ENCODE data around the gene CAV2.

Gene CAV2

DNA sequence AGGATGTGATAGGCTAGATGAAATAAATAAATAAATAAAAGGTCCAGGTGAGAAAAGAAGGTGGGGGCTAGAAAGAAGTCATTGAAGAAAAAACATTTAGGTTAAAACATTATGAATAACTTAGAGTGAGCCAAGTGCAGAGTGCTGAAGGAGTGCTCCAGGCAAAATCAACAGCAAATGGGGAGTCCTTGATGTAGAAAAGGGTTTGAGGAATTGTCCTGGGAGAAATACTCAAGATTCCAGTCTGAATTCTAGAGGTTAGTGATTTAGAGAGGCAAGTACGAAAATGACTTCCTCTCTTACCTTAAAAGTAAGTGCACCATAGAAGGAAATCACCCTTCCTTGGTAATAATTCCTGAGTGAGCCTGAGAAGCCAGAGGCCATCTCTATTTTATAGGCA, 44.9 kb downstream of the CAV2 start:
- H4K20me1 ChIP-seq (ENCODE audit: low read depth, low read length) = no peaks in the 10 kb centered on the region
- H3K4me2 ChIP-seq (ENCODE audit: low read depth, low read length, poor library complexity, severe bottlenecking) = no peak overlapping the region
- H3K27me3 ChIP-seq (ENCODE audit: low read length) = no peaks in the 10 kb centered on the region
- H3K9me3 ChIP-seq (ENCODE audit: insufficient read depth, low read length) = no peaks in the 10 kb centered on the region
- no peak overlapping the region for H2AFZ ChIP-seq (ENCODE audit: low read depth, low read length, severe bottlenecking)
- H3K79me2 ChIP-seq (ENCODE audit: insufficient read depth, low read length) = no peaks in the 10 kb centered on the region
- TF ChIP-seq CTCF (IDR thresholded peaks at IDR 0.05; ENCODE audit: insufficient read depth, low read length, poor library complexity, severe bottlenecking) = no peak
- no peak for TF ChIP-seq EZH2phosphoT487 (conservative IDR thresholded peaks at IDR 0.05; ENCODE audit: low read length)
- no peak overlapping the region for H3K27ac ChIP-seq (ENCODE audit: low read depth, low read length)
- H3K9me2 ChIP-seq (replicated peaks; ENCODE audit: insufficient read depth, low read length) = no peaks in the 10 kb centered on the region
- H3K9ac ChIP-seq (ENCODE audit: low read length) = no peak overlapping the region
- no peaks in the 10 kb centered on the region for H3F3A ChIP-seq (ENCODE audit: insufficient read depth)
- no peaks in the 10 kb centered on the region for H3K36me3 ChIP-seq (ENCODE audit: low read length)
- no peak overlapping the region for H3K4me3 ChIP-seq (ENCODE audit: insufficient read depth, low read length, poor library complexity, severe bottlenecking)

GRCh38 chr7:116545411-116545993, 46.0 kb downstream of the CAV2 start:
- Histone ChIP-seq H3K27ac (ENCODE audit: low read depth, low read length) (no peak overlapping the region), H3K9me2 (replicated peaks; ENCODE audit: insufficient read depth, low read length) (no peaks in the 10 kb centered on the region), H2AFZ (ENCODE audit: low read depth, low read length, severe bottlenecking) (no peak overlapping the region), H3K79me2 (ENCODE audit: insufficient read depth, low read length) (no peaks in the 10 kb centered on the region), H3K9ac (ENCODE audit: low read length) (no peak overlapping the region), H3K4me2 (ENCODE audit: low read depth, low read length, poor library complexity, severe bottlenecking) (no peak overlapping the region), H3K9me3 (ENCODE audit: insufficient read depth, low read length) (no peaks in the 10 kb centered on the region), H3K27me3 (ENCODE audit: low read length) (no peaks in the 10 kb centered on the region), H3K4me3 (ENCODE audit: insufficient read depth, low read length, poor library complexity, severe bottlenecking) (no peak overlapping the region), H3F3A (ENCODE audit: insufficient read depth) (no peaks in the 10 kb centered on the region), H4K20me1 (ENCODE audit: low read depth, low read length) (no peaks in the 10 kb centered on the region), H3K36me3 (ENCODE audit: low read length) (no peaks in the 10 kb centered on the region)
- TF ChIP-seq CTCF (IDR thresholded peaks at IDR 0.05; ENCODE audit: insufficient read depth, low read length, poor library complexity, severe bottlenecking) (no peak), EZH2phosphoT487 (conservative IDR thresholded peaks at IDR 0.05; ENCODE audit: low read length) (no peak)

GRCh38 chr7:116546054-116546453, 46.5 kb downstream of the CAV2 start:
- H3K27me3 ChIP-seq (ENCODE audit: low read length) = no peaks in the 10 kb centered on the region
- H3K9me2 ChIP-seq (replicated peaks; ENCODE audit: insufficient read depth, low read length) = no peaks in the 10 kb centered on the region
- H3K36me3 ChIP-seq (ENCODE audit: low read length) = no peaks in the 10 kb centered on the region
- H3K4me2 ChIP-seq (ENCODE audit: low read depth, low read length, poor library complexity, severe bottlenecking) = no peak overlapping the region
- no peak overlapping the region for H3K9ac ChIP-seq (ENCODE audit: low read length)
- no peak overlapping the region for H3K27ac ChIP-seq (ENCODE audit: low read depth, low read length)
- no peaks in the 10 kb centered on the region for H3F3A ChIP-seq (ENCODE audit: insufficient read depth)
- no peaks in the 10 kb centered on the region for H4K20me1 ChIP-seq (ENCODE audit: low read depth, low read length)
- no peak overlapping the region for H2AFZ ChIP-seq (ENCODE audit: low read depth, low read length, severe bottlenecking)
- TF ChIP-seq EZH2phosphoT487 (conservative IDR thresholded peaks at IDR 0.05; ENCODE audit: low read length) = no peak
- no peak for TF ChIP-seq CTCF (IDR thresholded peaks at IDR 0.05; ENCODE audit: insufficient read depth, low read length, poor library complexity, severe bottlenecking)
- H3K4me3 ChIP-seq (ENCODE audit: insufficient read depth, low read length, poor library complexity, severe bottlenecking) = no peak overlapping the region
- no peaks in the 10 kb centered on the region for H3K79me2 ChIP-seq (ENCODE audit: insufficient read depth, low read length)
- H3K9me3 ChIP-seq (ENCODE audit: insufficient read depth, low read length) = no peaks in the 10 kb centered on the region

Measured in SU-DHL-6 (cell line).